ES-I3 (cell line): ENCODE data around the gene CMIP.

Source experiments
- H3K36me3 ChIP-seq: 2 replicates; pipeline ENCODE4 v1.6.1; 2013; ENCODE audit warnings: mild to moderate bottlenecking, low read length, control low read depth, moderate library complexity; ENCODE audit not compliant: insufficient read depth
- H3K4me1 ChIP-seq: 2 replicates; pipeline ENCODE4 v1.6.1; 2013; ENCODE audit warnings: mild to moderate bottlenecking, control low read depth, low read length; ENCODE audit not compliant: insufficient read depth
- H3K9ac ChIP-seq: 2 replicates; pipeline ENCODE4 v1.6.1; 2013; ENCODE audit warnings: low read depth, mild to moderate bottlenecking, low read length, moderate library complexity
- H3K9me3 ChIP-seq: 2 replicates; pipeline ENCODE4 v1.6.1; 2013; ENCODE audit warnings: mild to moderate bottlenecking, low read length, moderate library complexity; ENCODE audit not compliant: control insufficient read depth, insufficient read depth

The CMIP gene

GRCh38 chr16:81651758-81652718 is 207.4 kb downstream of the CMIP start:
- no peaks in the 10 kb centered on the region for H3K9me3 ChIP-seq
- no peaks in the 10 kb centered on the region; the same call in 1 of the 2 replicates for H3K36me3 ChIP-seq
- peaks cover 31% of the 10 kb centered on the region for H3K4me1 ChIP-seq
- H3K9ac ChIP-seq, result no peak overlapping the region

GRCh38 chr16:81652798-81653505 is 208.3 kb downstream of the CMIP start:
- H3K4me1 ChIP-seq, result peaks cover 28% of the 10 kb centered on the region
- no peaks in the 10 kb centered on the region for H3K9me3 ChIP-seq
- no peaks in the 10 kb centered on the region; the same call in 1 of the 2 replicates for H3K36me3 ChIP-seq
- H3K9ac ChIP-seq, result no peak overlapping the region

GRCh38 chr16:81654346-81654745 is 209.7 kb downstream of the CMIP start:
- no peak overlapping the region for H3K9ac ChIP-seq
- H3K4me1 ChIP-seq, result peaks cover 27% of the 10 kb centered on the region
- no peaks in the 10 kb centered on the region; the same call in 1 of the 2 replicates for H3K36me3 ChIP-seq
- H3K9me3 ChIP-seq, result no peaks in the 10 kb centered on the region

GRCh38 chr16:81655469-81656162 is 211.0 kb downstream of the CMIP start:
- Histone ChIP-seq H3K4me1 (peaks cover 25% of the 10 kb centered on the region), H3K9ac (no peak overlapping the region), H3K36me3 (no peaks in the 10 kb centered on the region; the same call in 1 of the 2 replicates), H3K9me3 (no peaks in the 10 kb centered on the region)

- Histone ChIP-seq H3K36me3 (peaks cover 2% of the 10 kb centered on the region; the same call in 1 of the 2 replicates), H3K4me1 (peaks cover 11% of the 10 kb centered on the region), H3K9ac (no peak overlapping the region), H3K9me3 (no peaks in the 10 kb centered on the region)
These were observed 212.6 kb downstream of the CMIP start for GRCh38 chr16:81657224-81657623.

GRCh38 chr16:81657781-81658180 is 213.2 kb downstream of the CMIP start:
- H3K9me3 ChIP-seq, result no peaks in the 10 kb centered on the region
- peaks cover 7% of the 10 kb centered on the region; the same call in 1 of the 2 replicates for H3K4me1 ChIP-seq
- H3K9ac ChIP-seq, result no peak overlapping the region
- H3K36me3 ChIP-seq, result 0 out of 2 replicates have a peak, but pooled peaks cover 2% of the 10 kb centered on the region

GRCh38 chr16:81658373-81658772 is 213.8 kb downstream of the CMIP start:
- Histone ChIP-seq H3K9me3 (no peaks in the 10 kb centered on the region), H3K4me1 (peaks cover 3% of the 10 kb centered on the region; the same call in 1 of the 2 replicates), H3K9ac (no peak overlapping the region), H3K36me3 (0 out of 2 replicates have a peak, but pooled peaks cover 2% of the 10 kb centered on the region)

- H3K4me1 ChIP-seq, result peaks cover 3% of the 10 kb centered on the region; the same call in 1 of the 2 replicates
- 0 out of 2 replicates have a peak, but pooled peaks cover 2% of the 10 kb centered on the region for H3K36me3 ChIP-seq
- H3K9ac ChIP-seq, result no peak overlapping the region
- H3K9me3 ChIP-seq, result no peaks in the 10 kb centered on the region
These were observed 214.6 kb downstream of the CMIP start for GRCh38 chr16:81659249-81659648.

GRCh38 chr16:81661082-81661481 is 216.5 kb downstream of the CMIP start:
- 0 out of 2 replicates have a peak, but pooled peaks cover 6% of the 10 kb centered on the region for H3K36me3 ChIP-seq
- H3K4me1 ChIP-seq, result peaks cover 3% of the 10 kb centered on the region; the same call in 1 of the 2 replicates

GRCh38 chr16:81664153-81664552 is 219.5 kb downstream of the CMIP start:
- 0 out of 2 replicates have a peak, but pooled peaks cover 6% of the 10 kb centered on the region for H3K36me3 ChIP-seq

More at GRCh38 chr16:81661082-81661481, 216.5 kb downstream of the CMIP start:
- Histone ChIP-seq H3K9ac (no peak overlapping the region), H3K9me3 (no peaks in the 10 kb centered on the region)

GRCh38 chr16:81665588-81665987 is 221.0 kb downstream of the CMIP start:
- H3K9ac ChIP-seq, result no peak overlapping the region
- no peaks in the 10 kb centered on the region for H3K9me3 ChIP-seq
- no peaks in the 10 kb centered on the region; the same call in 1 of the 2 replicates for H3K4me1 ChIP-seq
- peaks cover 6% of the 10 kb centered on the region; the same call in 1 of the 2 replicates for H3K36me3 ChIP-seq

More at GRCh38 chr16:81664153-81664552, 219.5 kb downstream of the CMIP start:
- Histone ChIP-seq H3K4me1 (peaks cover 3% of the 10 kb centered on the region; the same call in 1 of the 2 replicates), H3K9ac (no peak overlapping the region), H3K9me3 (no peaks in the 10 kb centered on the region)

- H3K4me1 ChIP-seq, result no peaks in the 10 kb centered on the region
- H3K9ac ChIP-seq, result no peak overlapping the region
- no peaks in the 10 kb centered on the region for H3K9me3 ChIP-seq
- peaks cover 6% of the 10 kb centered on the region; the same call in 1 of the 2 replicates for H3K36me3 ChIP-seq
These were observed 221.5 kb downstream of the CMIP start for GRCh38 chr16:81666113-81666512.

- H3K9me3 ChIP-seq, result no peaks in the 10 kb centered on the region
- peaks cover 11% of the 10 kb centered on the region for H3K36me3 ChIP-seq
- no peaks in the 10 kb centered on the region for H3K4me1 ChIP-seq
- no peak overlapping the region for H3K9ac ChIP-seq
These were observed 223.9 kb downstream of the CMIP start for GRCh38 chr16:81668243-81669097.
